PFSK-1 (cell line): Measurements from ENCODE around the gene C17orf75.

Experiments
- FOXP2 ChIP-seq: optimal IDR thresholded peaks from 2 replicates; pipeline ENCODE3; 2011; ENCODE audit warnings: borderline replicate concordance, control low read depth, inconsistent platforms; ENCODE audit not compliant: insufficient read depth; ENCODE audit errors: extremely low read length, extremely low read depth
- POLR2AphosphoS5 ChIP-seq: IDR thresholded peaks from 2 replicates; pipeline ENCODE4 v1.6.1; 2012; ENCODE audit warnings: low read depth, mild to moderate bottlenecking, control low read depth, low read length, moderate library complexity
- REST ChIP-seq, 2 experiments: IDR thresholded peaks; 2 replicates each; pipeline versions ENCODE4 v1.6.1 to v1.8.0; 2011 to 2012; ENCODE audit warnings: low read depth in 2 of 2, low read length in 2 of 2, control low read depth in 1 of 2, inconsistent platforms in 1 of 2, mild to moderate bottlenecking in 1 of 2, moderate library complexity in 1 of 2; ENCODE audit not compliant: insufficient read depth in 1 of 2
- SIN3A ChIP-seq: IDR thresholded peaks from 2 replicates; pipeline ENCODE4 v1.6.1; 2012; ENCODE audit warnings: mild to moderate bottlenecking, low read length, moderate library complexity, borderline replicate concordance; ENCODE audit not compliant: insufficient read depth
- TAF1 ChIP-seq: IDR thresholded peaks from 2 replicates; pipeline ENCODE4 v1.6.1; 2012; ENCODE audit warnings: low read length, control low read depth, borderline replicate concordance; ENCODE audit not compliant: insufficient read depth

C17orf75 gene

GRCh38 chr17:32320847-32321246 lies 21.1 kb downstream of the C17orf75 start:
- TF ChIP-seq REST (IDR thresholded peaks at IDR 0.05; ENCODE audit: insufficient read depth in 1 of 2, low read depth in 2 of 2, low read length in 2 of 2): no peak

GRCh38 chr17:32319548-32319905 lies 22.4 kb downstream of the C17orf75 start:
- TF ChIP-seq FOXP2 (peak; percentile 9), SIN3A (no peak)

DNA sequence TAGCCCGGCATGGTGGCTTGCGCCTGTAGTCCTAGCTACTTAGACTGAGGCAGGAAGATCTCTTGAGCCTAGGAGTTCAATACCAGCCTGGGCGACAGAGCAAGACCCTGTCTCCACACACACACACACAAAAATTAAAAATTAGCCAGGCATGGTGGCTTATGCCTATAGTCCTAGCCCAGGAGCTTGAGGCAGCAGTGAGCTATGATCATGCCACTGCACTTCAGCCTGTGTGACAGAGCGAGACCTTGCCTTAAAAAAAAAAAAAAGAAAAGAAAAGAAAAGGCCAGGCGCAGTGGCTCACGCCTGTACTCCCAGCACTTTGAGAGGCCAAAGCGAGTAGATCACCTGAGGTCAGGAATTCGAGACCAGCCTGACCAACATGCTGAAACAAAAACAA lies 23.9 kb downstream of the C17orf75 start:
- no peak for TF ChIP-seq FOXP2
- TF ChIP-seq SIN3A: no peak
- TF ChIP-seq REST (IDR thresholded peaks at IDR 0.05; ENCODE audit: insufficient read depth in 1 of 2, low read depth in 2 of 2, low read length in 2 of 2): no peak
- no peak for TF ChIP-seq TAF1
- TF ChIP-seq POLR2AphosphoS5: no peak

- no peak for TF ChIP-seq POLR2AphosphoS5
- no peak for TF ChIP-seq TAF1
- no peak for TF ChIP-seq FOXP2
- no peak for TF ChIP-seq SIN3A
- TF ChIP-seq REST (IDR thresholded peaks at IDR 0.05; ENCODE audit: insufficient read depth in 1 of 2, low read depth in 2 of 2, low read length in 2 of 2): no peak
Measured at GRCh38 chr17:32317353-32317752, 24.6 kb downstream of the C17orf75 start.

GRCh38 chr17:32315171-32315570 lies 26.8 kb downstream of the C17orf75 start:
- no peak for TF ChIP-seq POLR2AphosphoS5
- TF ChIP-seq TAF1: no peak
- no peak for TF ChIP-seq SIN3A

DNA sequence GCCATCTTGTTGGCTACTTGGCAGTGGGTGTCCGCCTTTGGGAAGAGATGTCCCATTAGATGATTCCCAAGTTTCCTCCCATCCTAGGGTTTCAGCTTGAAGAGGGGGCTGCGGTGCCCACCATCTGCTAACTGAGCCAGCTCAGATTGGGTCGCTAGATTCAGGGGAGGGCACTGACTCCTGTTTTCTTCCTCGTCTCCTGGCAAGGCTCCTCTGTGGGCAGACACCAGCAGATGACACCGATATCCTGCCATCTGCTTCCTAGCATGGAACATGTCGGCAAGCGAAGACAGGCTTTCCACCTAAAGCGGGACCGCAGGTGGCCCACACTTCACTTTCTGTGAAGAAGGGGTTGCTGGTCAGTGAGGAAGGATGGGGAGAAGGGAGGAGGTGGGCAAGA lies 27.3 kb downstream of the C17orf75 start:
- no peak for TF ChIP-seq TAF1

GRCh38 chr17:32311028-32311536 lies 30.9 kb downstream of the C17orf75 start:
- TF ChIP-seq POLR2AphosphoS5: no peak
- TF ChIP-seq TAF1: no peak
- no peak for TF ChIP-seq SIN3A
- no peak for TF ChIP-seq REST (IDR thresholded peaks at IDR 0.05; ENCODE audit: insufficient read depth in 1 of 2, low read depth in 2 of 2, low read length in 2 of 2)
- no peak for TF ChIP-seq FOXP2
